Measurements from ENCODE around the gene KMO.

The KMO gene

GRCh38 chr1:241589521-241589920, 57.3 kb downstream of the KMO start:
- TF ChIP-seq, protein P1, sequence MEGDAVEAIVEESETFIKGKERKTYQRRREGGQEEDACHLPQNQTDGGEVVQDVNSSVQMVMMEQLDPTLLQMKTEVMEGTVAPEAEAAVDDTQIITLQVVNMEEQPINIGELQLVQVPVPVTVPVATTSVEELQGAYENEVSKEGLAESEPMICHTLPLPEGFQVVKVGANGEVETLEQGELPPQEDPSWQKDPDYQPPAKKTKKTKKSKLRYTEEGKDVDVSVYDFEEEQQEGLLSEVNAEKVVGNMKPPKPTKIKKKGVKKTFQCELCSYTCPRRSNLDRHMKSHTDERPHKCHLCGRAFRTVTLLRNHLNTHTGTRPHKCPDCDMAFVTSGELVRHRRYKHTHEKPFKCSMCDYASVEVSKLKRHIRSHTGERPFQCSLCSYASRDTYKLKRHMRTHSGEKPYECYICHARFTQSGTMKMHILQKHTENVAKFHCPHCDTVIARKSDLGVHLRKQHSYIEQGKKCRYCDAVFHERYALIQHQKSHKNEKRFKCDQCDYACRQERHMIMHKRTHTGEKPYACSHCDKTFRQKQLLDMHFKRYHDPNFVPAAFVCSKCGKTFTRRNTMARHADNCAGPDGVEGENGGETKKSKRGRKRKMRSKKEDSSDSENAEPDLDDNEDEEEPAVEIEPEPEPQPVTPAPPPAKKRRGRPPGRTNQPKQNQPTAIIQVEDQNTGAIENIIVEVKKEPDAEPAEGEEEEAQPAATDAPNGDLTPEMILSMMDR (IDR thresholded peaks at IDR 0.05; ENCODE audit: extremely low read depth, insufficient read depth, missing control alignments) = no peak
- in situ Hi-C loops (cut with MboI; ENCODE audit: low pct_unique_long_range_greater_than_20kb, low sequenced_read_pairs, unreplicated experiment) = no loop called here

DNA sequence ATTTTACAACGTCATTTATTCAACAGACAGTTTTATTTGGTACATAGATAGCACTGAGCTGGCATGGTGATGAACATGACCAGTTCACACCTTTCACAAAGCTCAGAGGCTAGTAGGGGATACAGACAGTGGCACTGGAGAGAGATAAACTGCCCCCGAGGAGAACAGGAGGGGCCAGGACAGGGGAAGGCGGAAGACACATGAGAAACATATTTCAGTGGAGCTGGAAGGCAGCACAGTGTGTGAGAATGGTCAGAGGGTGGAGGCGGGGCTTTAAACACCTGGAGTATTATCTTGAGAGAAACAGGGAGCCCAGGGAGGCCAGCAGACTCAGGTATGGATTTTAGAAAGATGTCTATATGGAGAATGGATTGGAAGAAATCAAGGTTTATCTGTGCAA, 58.5 kb downstream of the KMO start:
- DNase-seq (ENCODE audit: low spot score) = no peak
- TF ChIP-seq, protein P1 (IDR thresholded peaks at IDR 0.05; ENCODE audit: extremely low read depth, insufficient read depth, missing control alignments) = no peak
- in situ Hi-C loops (cut with MboI; ENCODE audit: low pct_unique_long_range_greater_than_20kb, low sequenced_read_pairs, unreplicated experiment) = no loop called here

More at GRCh38 chr1:241589521-241589920, 57.3 kb downstream of the KMO start:
- no peak for DNase-seq (ENCODE audit: low spot score)

DNA sequence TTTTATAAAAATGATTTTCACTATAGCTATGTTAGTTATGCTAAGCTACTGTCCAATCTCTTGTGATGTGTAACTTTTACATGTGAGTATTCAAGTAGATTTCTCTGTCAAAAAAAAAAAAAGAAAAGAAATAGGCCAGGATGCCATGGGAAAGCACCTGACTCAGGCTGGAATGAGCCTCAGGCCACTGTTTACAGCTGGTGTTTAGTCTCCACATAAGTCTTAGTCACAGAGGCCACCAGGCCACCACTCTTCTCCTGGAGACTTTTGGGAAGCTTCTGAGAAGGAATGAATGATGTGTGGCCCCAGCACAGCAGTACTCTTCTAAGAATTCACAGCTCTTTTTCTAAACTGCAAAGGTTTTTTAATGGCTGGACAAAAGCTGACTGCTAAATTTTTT, 59.1 kb downstream of the KMO start:
- DNase-seq (ENCODE audit: low spot score) = no peak
- TF ChIP-seq, protein P1 (IDR thresholded peaks at IDR 0.05; ENCODE audit: extremely low read depth, insufficient read depth, missing control alignments) = no peak
- in situ Hi-C loops (cut with MboI; ENCODE audit: low pct_unique_long_range_greater_than_20kb, low sequenced_read_pairs, unreplicated experiment) = no loop called here

- TF ChIP-seq, protein P1 (IDR thresholded peaks at IDR 0.05; ENCODE audit: extremely low read depth, insufficient read depth, missing control alignments) = no peak
- DNase-seq (ENCODE audit: low spot score) = no peak
- in situ Hi-C loops (cut with MboI; ENCODE audit: low pct_unique_long_range_greater_than_20kb, low sequenced_read_pairs, unreplicated experiment) = no loop called here
These were observed 59.6 kb downstream of the KMO start for GRCh38 chr1:241591736-241592135.

GRCh38 chr1:241592273-241592958, 60.2 kb downstream of the KMO start:
- TF ChIP-seq, protein P1 (IDR thresholded peaks at IDR 0.05; ENCODE audit: extremely low read depth, insufficient read depth, missing control alignments) = no peak
- no peak for DNase-seq (ENCODE audit: low spot score)
- in situ Hi-C loops (cut with MboI; ENCODE audit: low pct_unique_long_range_greater_than_20kb, low sequenced_read_pairs, unreplicated experiment) = no loop called here

GRCh38 chr1:241593186-241593585, 61.0 kb downstream of the KMO start:
- no peak for DNase-seq (ENCODE audit: low spot score)
- TF ChIP-seq, protein P1 (IDR thresholded peaks at IDR 0.05; ENCODE audit: extremely low read depth, insufficient read depth, missing control alignments) = no peak
- in situ Hi-C loops (cut with MboI; ENCODE audit: low pct_unique_long_range_greater_than_20kb, low sequenced_read_pairs, unreplicated experiment) = no loop called here

Data from GM13977 (cell line).